ENCODE data around the gene OTOS.
A peak's percentile ranks its signal among the peaks of the same experiment; 100 is the strongest.

The OTOS gene

DNA sequence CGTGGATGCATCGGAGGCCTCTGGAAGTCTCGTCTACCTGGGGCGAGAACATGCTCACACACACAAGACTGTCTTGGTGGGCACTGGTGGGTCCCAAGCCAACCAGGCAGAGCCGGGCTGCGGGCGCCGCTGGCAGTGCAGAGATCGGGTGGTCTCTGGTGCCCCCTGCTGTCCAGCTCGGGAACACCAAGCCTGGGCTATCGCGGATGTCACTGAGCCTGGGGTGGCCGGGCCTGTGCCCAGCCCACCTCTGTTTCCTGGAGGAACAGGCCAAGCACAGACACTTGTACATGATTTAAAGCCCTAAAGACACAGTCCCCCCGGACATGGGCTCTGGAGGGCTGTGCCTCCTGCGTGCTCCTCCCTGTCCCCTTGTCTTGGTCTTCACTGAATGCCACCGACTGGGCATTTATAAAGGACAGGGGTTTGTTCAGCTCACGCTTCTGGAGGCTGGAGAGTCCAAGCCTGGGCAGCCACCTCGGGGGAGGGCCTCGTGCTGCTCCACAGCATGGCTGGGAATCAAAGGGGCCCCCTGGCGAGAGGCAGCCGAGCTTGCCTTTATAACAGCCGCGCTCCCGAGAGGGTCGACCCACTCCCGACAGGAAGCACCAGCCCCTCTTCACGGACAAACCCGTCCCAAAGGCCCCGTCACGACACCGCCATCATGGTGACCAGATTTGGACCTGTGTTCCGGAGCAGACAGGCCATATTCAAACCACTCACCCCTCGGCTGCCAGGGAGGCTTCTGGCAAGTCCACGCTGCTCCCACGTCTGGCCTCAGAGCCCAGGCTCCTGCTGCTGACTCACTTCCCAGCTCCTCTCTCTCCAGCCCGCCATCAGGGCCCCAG lies 3.6 kb upstream of the OTOS start:
- H3K27me3 ChIP-seq (ENCODE audit: control insufficient read depth in 5 of 5, insufficient read depth in 4 of 5, low read length in 5 of 5), result peaks cover 8 to 31% (median 12%) of the 10 kb centered on the region in 5 donors
- no peak overlapping the region for H3K9ac ChIP-seq (ENCODE audit: low read length in 5 of 5)
- H3K36me3 ChIP-seq (ENCODE audit: control insufficient read depth in 5 of 5, insufficient read depth in 5 of 5, low read length in 5 of 5), result no peaks in the 10 kb centered on the region
- no peak overlapping the region for H3K27ac ChIP-seq (ENCODE audit: low read depth, low read length)
- H3K4me1 ChIP-seq (ENCODE audit: control insufficient read depth in 5 of 5, insufficient read depth in 5 of 5, low read length in 5 of 5), result peaks cover 0 to 7% (median 0%) of the 10 kb centered on the region in 5 donors
- H3K4me3 ChIP-seq (ENCODE audit: low read depth in 1 of 5, low read length in 5 of 5), result no peak overlapping the region
- H3K9me3 ChIP-seq (ENCODE audit: control insufficient read depth in 5 of 5, low read length in 5 of 5), result no peaks in the 10 kb centered on the region

DNA sequence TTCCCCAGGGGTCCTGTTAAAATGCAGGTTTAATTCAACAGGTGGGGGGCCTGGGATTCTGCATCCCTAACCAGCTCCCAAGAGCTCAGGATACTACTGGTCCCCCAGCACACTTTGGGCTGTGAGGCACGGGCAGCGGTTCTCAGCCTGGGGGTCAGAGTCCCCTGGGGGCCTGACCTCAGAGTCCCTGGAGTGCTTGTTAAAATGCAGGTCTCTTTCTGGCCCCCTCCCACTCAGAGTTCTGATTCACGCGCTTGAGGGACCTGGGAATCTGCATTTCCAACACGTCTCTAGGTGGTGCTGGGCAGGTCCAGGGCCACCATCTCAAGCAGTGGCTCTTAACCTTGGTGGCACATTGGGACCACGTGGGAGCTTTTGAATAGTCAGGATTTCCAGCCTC lies 2.8 kb upstream of the OTOS start:
- Histone ChIP-seq H3K9me3 (ENCODE audit: control insufficient read depth in 5 of 5, low read length in 5 of 5) (no peaks in the 10 kb centered on the region), H3K27ac (ENCODE audit: low read depth, low read length) (no peak overlapping the region), H3K4me1 (ENCODE audit: control insufficient read depth in 5 of 5, insufficient read depth in 5 of 5, low read length in 5 of 5) (peaks cover 0 to 7% (median 0%) of the 10 kb centered on the region in 5 donors), H3K36me3 (ENCODE audit: control insufficient read depth in 5 of 5, insufficient read depth in 5 of 5, low read length in 5 of 5) (no peaks in the 10 kb centered on the region), H3K27me3 (ENCODE audit: control insufficient read depth in 5 of 5, insufficient read depth in 4 of 5, low read length in 5 of 5) (peaks cover 6 to 31% (median 7%) of the 10 kb centered on the region in 5 donors), H3K9ac (ENCODE audit: low read length in 5 of 5) (no peak overlapping the region), H3K4me3 (ENCODE audit: low read depth in 1 of 5, low read length in 5 of 5) (no peak overlapping the region)

DNA sequence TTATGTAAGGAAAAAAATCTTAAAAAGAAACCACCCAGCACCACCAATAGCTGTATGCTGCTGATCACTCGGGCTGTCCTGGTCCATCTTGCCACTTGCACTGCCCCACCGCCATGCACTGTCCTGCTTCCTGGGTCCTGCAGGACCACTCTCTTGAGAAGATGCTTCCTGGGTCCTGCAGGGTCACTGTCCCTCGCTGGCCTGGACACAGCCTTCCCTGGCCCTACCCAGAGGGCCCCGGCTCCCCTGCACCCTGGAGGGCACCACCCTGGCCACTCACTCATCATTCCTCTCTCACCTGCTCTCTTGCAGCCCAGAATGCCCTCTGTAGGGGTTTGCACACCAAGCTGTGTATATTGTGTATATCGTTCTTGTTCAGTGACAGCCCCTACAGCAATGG lies 2.4 kb upstream of the OTOS start:
- Histone ChIP-seq H3K27ac (ENCODE audit: low read depth, low read length) (no peak overlapping the region), H3K27me3 (ENCODE audit: control insufficient read depth in 5 of 5, insufficient read depth in 4 of 5, low read length in 5 of 5) (peaks cover 4 to 31% (median 7%) of the 10 kb centered on the region in 5 donors), H3K36me3 (ENCODE audit: control insufficient read depth in 5 of 5, insufficient read depth in 5 of 5, low read length in 5 of 5) (no peaks in the 10 kb centered on the region), H3K4me1 (ENCODE audit: control insufficient read depth in 5 of 5, insufficient read depth in 5 of 5, low read length in 5 of 5) (peaks cover 0 to 7% (median 0%) of the 10 kb centered on the region in 5 donors), H3K4me3 (ENCODE audit: low read depth in 1 of 5, low read length in 5 of 5) (no peak overlapping the region), H3K9me3 (ENCODE audit: control insufficient read depth in 5 of 5, low read length in 5 of 5) (no peaks in the 10 kb centered on the region), H3K9ac (ENCODE audit: low read length in 5 of 5) (no peak overlapping the region)

DNA sequence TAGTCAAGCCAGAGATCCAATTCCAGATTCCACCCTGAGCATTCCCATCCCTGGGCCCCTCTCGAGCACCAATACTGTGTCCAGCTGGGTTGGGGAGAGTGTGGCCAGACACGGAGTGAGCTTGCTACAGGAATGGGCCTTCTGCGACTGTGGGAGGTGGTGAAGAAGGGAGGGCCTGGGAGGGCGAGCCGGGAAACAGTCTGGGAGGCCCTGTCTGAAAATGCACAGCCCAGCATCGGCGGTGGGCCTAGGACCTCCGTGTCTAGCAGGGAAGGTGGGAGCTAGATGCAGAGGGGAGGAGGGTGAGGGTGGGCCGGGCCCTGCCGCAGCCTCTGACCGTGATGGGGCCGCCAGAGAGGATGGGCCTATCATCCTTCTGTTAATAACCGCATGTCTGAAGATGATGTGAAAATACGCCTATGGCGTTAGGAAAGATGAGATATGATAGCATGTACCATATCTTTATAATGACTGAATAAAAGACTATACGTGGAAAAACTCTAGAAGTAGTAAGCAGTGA lies 1.9 kb upstream of the OTOS start:
- no peak overlapping the region for H3K27ac ChIP-seq (ENCODE audit: low read depth, low read length)
- H3K9me3 ChIP-seq (ENCODE audit: control insufficient read depth in 5 of 5, low read length in 5 of 5), result no peaks in the 10 kb centered on the region
- peaks cover 4 to 31% (median 7%) of the 10 kb centered on the region in 5 donors for H3K27me3 ChIP-seq (ENCODE audit: control insufficient read depth in 5 of 5, insufficient read depth in 4 of 5, low read length in 5 of 5)
- H3K4me3 ChIP-seq (ENCODE audit: low read depth in 1 of 5, low read length in 5 of 5), result no peak overlapping the region
- no peaks in the 10 kb centered on the region for H3K36me3 ChIP-seq (ENCODE audit: control insufficient read depth in 5 of 5, insufficient read depth in 5 of 5, low read length in 5 of 5)
- peaks cover 0 to 7% (median 0%) of the 10 kb centered on the region in 5 donors for H3K4me1 ChIP-seq (ENCODE audit: control insufficient read depth in 5 of 5, insufficient read depth in 5 of 5, low read length in 5 of 5)
- no peak overlapping the region for H3K9ac ChIP-seq (ENCODE audit: low read length in 5 of 5)

DNA sequence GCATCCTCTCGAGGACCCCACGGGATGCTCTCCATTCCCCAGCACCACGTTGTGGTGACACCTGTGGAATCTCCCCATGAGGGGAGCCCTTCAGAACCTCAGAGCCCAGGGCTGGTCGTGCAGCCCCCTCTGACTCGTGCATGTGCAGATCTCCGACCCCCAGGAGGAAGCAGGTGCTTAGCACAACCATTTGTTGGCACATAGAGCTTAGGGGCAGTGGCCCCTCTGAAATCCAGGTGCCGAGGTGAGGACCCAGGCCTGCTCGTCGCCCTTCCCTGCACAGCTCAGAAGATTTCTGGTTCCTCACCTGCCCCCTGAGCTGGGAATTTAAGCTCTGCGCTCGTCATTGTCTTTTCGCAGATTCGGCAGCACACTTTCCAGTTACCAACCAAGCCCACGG lies 1.3 kb upstream of the OTOS start:
- Histone ChIP-seq H3K9ac (ENCODE audit: low read length in 5 of 5) (no peak overlapping the region), H3K9me3 (ENCODE audit: control insufficient read depth in 5 of 5, low read length in 5 of 5) (no peaks in the 10 kb centered on the region), H3K4me3 (ENCODE audit: low read depth in 1 of 5, low read length in 5 of 5) (no peak overlapping the region), H3K36me3 (ENCODE audit: control insufficient read depth in 5 of 5, insufficient read depth in 5 of 5, low read length in 5 of 5) (no peaks in the 10 kb centered on the region), H3K27ac (ENCODE audit: low read depth, low read length) (no peak overlapping the region), H3K27me3 (ENCODE audit: control insufficient read depth in 5 of 5, insufficient read depth in 4 of 5, low read length in 5 of 5) (peaks cover 3 to 27% (median 6%) of the 10 kb centered on the region in 5 donors), H3K4me1 (ENCODE audit: control insufficient read depth in 5 of 5, insufficient read depth in 5 of 5, low read length in 5 of 5) (peaks cover 0 to 11% (median 4%) of the 10 kb centered on the region in 5 donors)

DNA sequence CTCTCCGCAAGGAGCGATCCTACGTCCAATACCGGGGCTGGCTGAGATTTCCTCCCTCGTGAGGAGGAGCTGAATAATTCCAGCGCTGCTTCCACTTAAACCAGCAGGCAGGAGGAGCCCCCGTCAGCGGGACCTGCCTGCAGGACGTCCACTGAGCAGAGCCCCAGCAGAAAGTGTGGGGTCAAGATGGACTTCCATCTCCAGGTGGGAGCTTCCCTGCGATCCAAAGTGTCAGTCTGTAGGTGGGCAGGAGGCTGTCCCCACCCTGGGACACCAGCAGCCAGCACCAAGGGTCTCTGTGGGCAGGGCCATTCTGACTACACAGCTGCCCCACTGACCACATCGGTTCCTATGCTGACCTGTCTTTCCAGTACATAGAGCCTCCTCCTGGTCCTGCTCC lies 462 bp upstream of the OTOS start:
- peaks cover 3 to 21% (median 4%) of the 10 kb centered on the region in 5 donors for H3K27me3 ChIP-seq (ENCODE audit: control insufficient read depth in 5 of 5, insufficient read depth in 4 of 5, low read length in 5 of 5)

DNA sequence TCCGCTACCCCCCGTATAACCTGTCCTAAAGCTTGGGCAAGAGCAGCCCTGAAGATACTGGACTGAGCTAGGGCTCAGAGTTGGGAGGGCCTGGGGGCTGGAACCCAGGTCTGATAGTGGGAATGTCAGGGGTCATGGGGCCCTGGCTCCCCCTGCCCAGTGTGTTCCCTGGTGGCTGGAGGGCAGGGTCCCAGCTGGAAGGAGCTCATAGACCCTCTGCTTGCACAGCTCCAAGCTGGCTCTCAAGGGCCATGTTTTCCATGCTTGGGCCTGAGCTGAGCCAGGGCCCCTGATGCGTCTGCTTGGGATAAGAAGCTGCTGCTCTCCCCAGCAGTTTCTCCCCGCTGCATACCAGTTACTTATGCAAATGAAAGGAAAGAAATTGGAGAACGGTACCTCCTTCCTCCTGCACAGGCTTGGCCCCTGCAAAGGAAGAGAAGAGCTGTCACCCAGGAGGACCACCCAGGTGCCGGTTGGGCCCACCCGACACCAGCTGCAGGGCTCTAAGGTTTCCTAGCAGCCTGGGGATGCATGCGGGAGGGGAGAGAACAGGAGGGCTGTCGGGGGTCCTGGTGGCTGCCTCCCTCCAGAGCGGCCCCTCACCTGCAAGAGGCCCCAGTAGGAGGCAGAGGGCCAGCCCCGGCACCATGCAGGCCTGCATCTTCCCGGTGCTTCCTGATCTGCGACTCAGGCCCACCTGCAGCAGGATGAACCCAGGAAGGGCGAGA lies 628 bp downstream of the OTOS start:
- Histone ChIP-seq H3K4me3 (ENCODE audit: low read depth in 1 of 5, low read length in 5 of 5) (no peak overlapping the region), H3K36me3 (ENCODE audit: control insufficient read depth in 5 of 5, insufficient read depth in 5 of 5, low read length in 5 of 5) (no peaks in the 10 kb centered on the region), H3K9me3 (ENCODE audit: control insufficient read depth in 5 of 5, low read length in 5 of 5) (no peaks in the 10 kb centered on the region), H3K4me1 (ENCODE audit: control insufficient read depth in 5 of 5, insufficient read depth in 5 of 5, low read length in 5 of 5) (peaks cover 7 to 26% (median 19%) of the 10 kb centered on the region in 5 donors), H3K9ac (ENCODE audit: low read length in 5 of 5) (no peak overlapping the region), H3K27ac (ENCODE audit: low read depth, low read length) (no peak overlapping the region), H3K27me3 (ENCODE audit: control insufficient read depth in 5 of 5, insufficient read depth in 4 of 5, low read length in 5 of 5) (peaks cover 3 to 21% (median 4%) of the 10 kb centered on the region in 5 donors)

More for the DNA sequence above, 462 bp upstream of the OTOS start:
- Histone ChIP-seq H3K4me1 (ENCODE audit: control insufficient read depth in 5 of 5, insufficient read depth in 5 of 5, low read length in 5 of 5) (peaks cover 0 to 16% (median 9%) of the 10 kb centered on the region in 5 donors), H3K27ac (ENCODE audit: low read depth, low read length) (no peak overlapping the region), H3K9me3 (ENCODE audit: control insufficient read depth in 5 of 5, low read length in 5 of 5) (no peaks in the 10 kb centered on the region), H3K9ac (ENCODE audit: low read length in 5 of 5) (peak overlapping the region in 1 of 5 donors; percentile 32), H3K4me3 (ENCODE audit: low read depth in 1 of 5, low read length in 5 of 5) (no peak overlapping the region), H3K36me3 (ENCODE audit: control insufficient read depth in 5 of 5, insufficient read depth in 5 of 5, low read length in 5 of 5) (no peaks in the 10 kb centered on the region)

DNA sequence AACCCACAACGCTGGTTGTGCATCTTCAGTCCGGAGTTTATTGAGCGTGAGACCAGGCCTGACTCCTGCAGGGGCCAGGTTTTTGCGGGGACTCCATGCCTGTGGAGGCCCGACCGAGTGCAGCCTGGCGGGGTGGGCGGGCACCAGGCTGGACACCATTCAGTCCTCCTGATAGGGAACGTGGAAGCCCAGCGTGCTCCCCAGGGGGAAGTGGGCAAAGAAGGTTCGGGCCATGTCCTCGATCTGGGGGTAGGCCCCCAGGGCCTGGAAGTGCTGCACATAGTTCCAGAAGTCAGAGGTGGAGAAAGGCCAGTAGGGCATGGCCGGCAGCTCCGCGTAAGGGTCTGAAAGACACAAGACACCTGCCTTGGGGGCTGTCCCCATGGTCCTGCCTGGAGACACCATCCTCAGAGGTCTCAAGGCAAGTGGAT lies 1.4 kb downstream of the OTOS start:
- H3K4me3 ChIP-seq (ENCODE audit: low read depth in 1 of 5, low read length in 5 of 5), result no peak overlapping the region
- no peaks in the 10 kb centered on the region for H3K9me3 ChIP-seq (ENCODE audit: control insufficient read depth in 5 of 5, low read length in 5 of 5)
- H3K36me3 ChIP-seq (ENCODE audit: control insufficient read depth in 5 of 5, insufficient read depth in 5 of 5, low read length in 5 of 5), result no peaks in the 10 kb centered on the region
- H3K4me1 ChIP-seq (ENCODE audit: control insufficient read depth in 5 of 5, insufficient read depth in 5 of 5, low read length in 5 of 5), result peaks cover 7 to 34% (median 25%) of the 10 kb centered on the region in 5 donors
- no peak overlapping the region for H3K9ac ChIP-seq (ENCODE audit: low read length in 5 of 5)
- H3K27me3 ChIP-seq (ENCODE audit: control insufficient read depth in 5 of 5, insufficient read depth in 4 of 5, low read length in 5 of 5), result peaks cover 2 to 16% (median 4%) of the 10 kb centered on the region in 5 donors
- no peak overlapping the region for H3K27ac ChIP-seq (ENCODE audit: low read depth, low read length)

DNA sequence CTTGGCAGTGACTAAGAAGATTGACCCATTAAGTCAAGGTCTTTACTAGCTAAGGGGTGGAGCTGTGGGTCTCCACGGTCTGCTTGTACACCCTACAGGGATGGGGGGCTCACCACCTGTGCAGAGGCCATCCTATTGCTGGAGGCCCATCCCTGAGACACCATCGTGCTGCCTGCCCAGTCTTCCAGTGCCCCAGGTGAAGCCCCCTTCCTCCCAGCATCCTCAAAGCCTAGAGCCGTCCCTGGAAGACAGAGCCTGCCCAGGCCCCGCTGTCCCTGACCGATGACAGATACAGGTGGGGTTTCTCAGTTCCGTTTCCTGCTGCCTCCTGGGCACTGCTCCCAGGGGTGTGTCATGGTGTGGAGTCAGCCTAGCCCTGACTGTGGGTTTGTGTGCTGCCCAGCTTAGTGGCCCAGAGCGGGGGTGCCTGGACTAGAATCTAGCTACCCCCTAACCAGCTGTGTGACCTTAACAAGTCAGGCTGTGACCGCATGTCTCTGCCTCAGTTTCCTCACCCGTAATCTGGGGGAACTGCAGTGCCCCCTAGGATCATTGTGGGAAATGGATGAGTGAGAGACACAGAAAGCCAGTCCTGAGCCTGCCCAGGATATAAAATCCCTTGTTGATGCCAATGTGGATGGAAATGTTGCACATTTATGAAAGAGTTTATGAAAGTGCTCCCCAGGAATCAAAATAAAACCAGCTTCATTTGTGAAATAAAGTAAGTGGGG lies 2.0 kb downstream of the OTOS start:
- peaks cover 0 to 5% (median 3%) of the 10 kb centered on the region in 5 donors for H3K36me3 ChIP-seq (ENCODE audit: control insufficient read depth in 5 of 5, insufficient read depth in 5 of 5, low read length in 5 of 5)
- H3K9me3 ChIP-seq (ENCODE audit: control insufficient read depth in 5 of 5, low read length in 5 of 5), result no peaks in the 10 kb centered on the region
- H3K4me1 ChIP-seq (ENCODE audit: control insufficient read depth in 5 of 5, insufficient read depth in 5 of 5, low read length in 5 of 5), result peaks cover 7 to 34% (median 25%) of the 10 kb centered on the region in 5 donors
- H3K4me3 ChIP-seq (ENCODE audit: low read depth in 1 of 5, low read length in 5 of 5), result no peak overlapping the region
- H3K9ac ChIP-seq (ENCODE audit: low read length in 5 of 5), result no peak overlapping the region
- H3K27ac ChIP-seq (ENCODE audit: low read depth, low read length), result no peak overlapping the region
- peaks cover 0 to 14% (median 3%) of the 10 kb centered on the region in 5 donors for H3K27me3 ChIP-seq (ENCODE audit: control insufficient read depth in 5 of 5, insufficient read depth in 4 of 5, low read length in 5 of 5)

Data from subcutaneous abdominal adipose tissue (tissue), 5 donors.